ENCODE measurements around the gene SSTR4. TPM values are rescaled to one million over a fixed set of nuclear protein-coding genes. Genes with fewer than 3 reads are reported as not detected.

The SSTR4 gene
- total RNA-seq, 1 experiment from 2014 or later: not detected

DNA sequence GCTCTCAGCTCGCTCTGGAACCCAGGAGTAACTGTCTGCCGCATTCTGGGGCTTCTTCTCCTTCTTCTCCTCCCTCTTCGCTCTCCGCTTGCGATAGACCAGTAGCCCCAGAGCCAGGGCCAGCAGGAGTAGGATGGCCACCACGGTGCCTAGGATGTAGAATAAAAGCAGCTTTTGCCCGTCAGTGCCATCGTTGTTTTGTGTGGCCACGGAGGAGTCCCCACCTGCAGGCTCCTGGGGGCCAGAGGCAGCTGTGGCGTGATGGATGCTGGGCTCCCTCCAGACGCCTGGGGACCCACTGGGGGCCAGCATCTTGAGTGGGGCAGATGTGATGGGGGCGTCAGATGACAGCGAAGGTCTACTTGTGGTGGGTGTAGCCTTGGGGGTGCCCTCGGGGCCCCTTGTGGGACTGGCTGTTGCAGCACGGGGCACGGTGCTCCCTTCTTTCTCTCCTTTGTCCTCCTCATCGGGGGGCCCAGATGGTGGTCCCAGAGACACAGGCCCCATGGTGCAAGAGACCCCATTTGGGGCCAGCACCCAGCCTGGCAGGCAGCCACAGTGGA, 49.3 kb downstream of the SSTR4 start:
- BruUV-seq (replicated peaks): no TSS peak
- no peak for TF ChIP-seq CTCF (IDR thresholded peaks at IDR 0.05; ENCODE audit: insufficient read depth in 1 of 2, low read depth in 1 of 2, low read length in 1 of 2, severe bottlenecking in 1 of 2, unreplicated experiment in 1 of 2)
- Histone ChIP-seq H3K36me3 (ENCODE audit: control insufficient read depth, insufficient read depth, low read length) (no peaks in the 10 kb centered on the region), H3K4me1 (no peaks in the 10 kb centered on the region; the same call in 1 of the 2 replicates), H3K27me3 (replicated peaks; ENCODE audit: control insufficient read depth, insufficient read depth, low read length) (no peaks in the 10 kb centered on the region), H3K4me3 (ENCODE audit: low read depth, low read length) (no peak overlapping the region), H3K9me3 (no peaks in the 10 kb centered on the region)
- ChIA-PET CTCF (no interaction called here), POLR2A (no interaction called here)
- H3K27me3 Mint-ChIP-seq (ENCODE audit: insufficient read depth, unreplicated experiment): no peaks in the 10 kb centered on the region
- no peak for DNase-seq
- no peaks in the 10 kb centered on the region for H3K9me3 Mint-ChIP-seq (ENCODE audit: unreplicated experiment)
- H3K27ac Mint-ChIP-seq (ENCODE audit: unreplicated experiment): no peak overlapping the region
- H3K4me1 Mint-ChIP-seq (ENCODE audit: low read depth, unreplicated experiment): peaks cover 6% of the 10 kb centered on the region
- no peak overlapping the region for H3K4me3 Mint-ChIP-seq (ENCODE audit: unreplicated experiment)
- no peaks in the 10 kb centered on the region for H3K36me3 Mint-ChIP-seq (ENCODE audit: insufficient read depth, unreplicated experiment)
- intact Hi-C loops (cut with micrococcal nuclease; ENCODE audit: unreplicated experiment): no loop called here

DNA sequence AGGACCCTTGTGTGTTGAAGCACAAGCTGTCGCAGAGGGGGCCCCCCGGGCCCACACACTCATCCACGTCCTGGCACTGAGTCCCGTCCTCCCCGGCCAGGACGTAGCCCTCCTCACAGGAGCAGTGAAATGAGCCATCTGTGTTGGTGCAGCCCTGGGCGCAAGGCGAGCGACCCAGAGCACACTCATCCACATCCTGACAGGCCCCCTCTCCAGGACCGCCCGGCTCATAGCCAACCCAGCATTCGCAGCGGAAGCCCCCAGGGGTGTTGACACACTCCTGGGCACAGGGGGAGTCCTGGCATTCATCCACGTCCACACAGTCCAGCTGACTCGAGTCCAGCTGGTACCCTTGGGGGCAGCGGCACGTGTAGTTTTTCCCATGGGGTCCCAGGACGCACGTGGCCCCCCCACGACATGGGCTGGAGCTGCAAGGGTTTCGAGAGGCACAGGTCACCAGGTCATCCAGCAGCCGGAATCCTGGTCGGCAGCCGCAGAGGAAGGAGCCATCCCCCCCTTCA, 49.8 kb downstream of the SSTR4 start:
- no peaks in the 10 kb centered on the region for H3K9me3 ChIP-seq
- no peaks in the 10 kb centered on the region for H3K9me3 Mint-ChIP-seq (ENCODE audit: unreplicated experiment)
- CTCF ChIA-PET: no interaction called here
- no peaks in the 10 kb centered on the region for H3K27me3 ChIP-seq (replicated peaks; ENCODE audit: control insufficient read depth, insufficient read depth, low read length)
- no peaks in the 10 kb centered on the region for H3K27me3 Mint-ChIP-seq (ENCODE audit: insufficient read depth, unreplicated experiment)
- no peak overlapping the region for H3K4me3 ChIP-seq (ENCODE audit: low read depth, low read length)
- no peaks in the 10 kb centered on the region; the same call in 1 of the 2 replicates for H3K4me1 ChIP-seq
- BruUV-seq (replicated peaks): no TSS peak
- peaks cover 6% of the 10 kb centered on the region for H3K4me1 Mint-ChIP-seq (ENCODE audit: low read depth, unreplicated experiment)
- H3K4me3 Mint-ChIP-seq (ENCODE audit: unreplicated experiment): no peak overlapping the region
- TF ChIP-seq CTCF (IDR thresholded peaks at IDR 0.05; ENCODE audit: insufficient read depth in 1 of 2, low read depth in 1 of 2, low read length in 1 of 2, severe bottlenecking in 1 of 2, unreplicated experiment in 1 of 2): no peak
- no peak for DNase-seq
- intact Hi-C loops (cut with micrococcal nuclease; ENCODE audit: unreplicated experiment): no loop called here
- H3K27ac Mint-ChIP-seq (ENCODE audit: unreplicated experiment): no peak overlapping the region
- H3K36me3 Mint-ChIP-seq (ENCODE audit: insufficient read depth, unreplicated experiment): no peaks in the 10 kb centered on the region
- POLR2A ChIA-PET: no interaction called here
- H3K36me3 ChIP-seq (ENCODE audit: control insufficient read depth, insufficient read depth, low read length): no peaks in the 10 kb centered on the region

DNA sequence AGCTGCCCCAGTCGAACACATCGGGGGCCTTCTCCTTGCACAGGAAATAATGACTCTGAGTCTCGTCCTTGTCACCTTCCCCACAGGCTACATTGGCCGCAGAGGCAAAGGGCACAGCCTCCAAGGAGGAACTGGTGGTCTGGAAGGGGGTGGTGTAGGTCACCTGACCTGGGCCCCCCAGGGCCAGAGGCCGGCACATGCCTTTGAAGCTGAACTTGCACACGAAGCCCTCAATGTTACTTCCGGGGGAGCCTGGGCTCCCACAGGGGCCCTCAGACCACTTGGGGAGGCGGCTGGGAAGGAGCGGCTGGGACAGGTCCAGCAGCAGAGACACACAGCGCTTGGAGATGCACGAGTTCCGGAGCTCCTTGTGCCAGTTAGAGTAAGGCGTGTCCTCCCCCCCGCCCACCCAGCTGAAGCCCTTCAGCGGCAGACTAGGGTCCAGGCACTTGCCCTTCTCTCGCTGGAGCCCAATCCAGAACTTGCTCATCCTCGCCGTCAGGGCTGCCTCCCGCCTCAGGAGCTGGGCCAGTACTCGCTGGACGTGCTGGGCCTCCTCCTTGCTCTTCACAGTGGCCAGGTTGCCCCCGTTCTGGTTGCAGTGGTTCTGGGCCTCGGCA, 50.4 kb downstream of the SSTR4 start:
- no peaks in the 10 kb centered on the region for H3K36me3 ChIP-seq (ENCODE audit: control insufficient read depth, insufficient read depth, low read length)
- no peaks in the 10 kb centered on the region for H3K27me3 Mint-ChIP-seq (ENCODE audit: insufficient read depth, unreplicated experiment)
- H3K4me3 ChIP-seq (ENCODE audit: low read depth, low read length): no peak overlapping the region
- H3K4me1 ChIP-seq: no peaks in the 10 kb centered on the region; the same call in 1 of the 2 replicates
- no peak overlapping the region for H3K27ac Mint-ChIP-seq (ENCODE audit: unreplicated experiment)
- H3K27me3 ChIP-seq (replicated peaks; ENCODE audit: control insufficient read depth, insufficient read depth, low read length): no peaks in the 10 kb centered on the region
- H3K4me3 Mint-ChIP-seq (ENCODE audit: unreplicated experiment): no peak overlapping the region
- DNase-seq: no peak
- H3K4me1 Mint-ChIP-seq (ENCODE audit: low read depth, unreplicated experiment): peaks cover 6% of the 10 kb centered on the region
- no peaks in the 10 kb centered on the region for H3K9me3 Mint-ChIP-seq (ENCODE audit: unreplicated experiment)
- POLR2A ChIA-PET: no interaction called here
- BruUV-seq (replicated peaks): no TSS peak
- no peaks in the 10 kb centered on the region for H3K9me3 ChIP-seq
- no peak for TF ChIP-seq CTCF (IDR thresholded peaks at IDR 0.05; ENCODE audit: insufficient read depth in 1 of 2, low read depth in 1 of 2, low read length in 1 of 2, severe bottlenecking in 1 of 2, unreplicated experiment in 1 of 2)
- H3K36me3 Mint-ChIP-seq (ENCODE audit: insufficient read depth, unreplicated experiment): no peaks in the 10 kb centered on the region
- intact Hi-C loops (cut with micrococcal nuclease; ENCODE audit: unreplicated experiment): no loop called here
- CTCF ChIA-PET: interaction anchor here (1.3 kb wide), 1 partner anchor 116 kb away, joined by 3 read pairs; no protein-coding TSS in a partner anchor

Data from Caco-2 (cell line).